ENCODE results near the gene KLHDC7B.
A peak's percentile ranks its signal among the peaks of the same experiment; 100 is the strongest.

KLHDC7B gene

DNA sequence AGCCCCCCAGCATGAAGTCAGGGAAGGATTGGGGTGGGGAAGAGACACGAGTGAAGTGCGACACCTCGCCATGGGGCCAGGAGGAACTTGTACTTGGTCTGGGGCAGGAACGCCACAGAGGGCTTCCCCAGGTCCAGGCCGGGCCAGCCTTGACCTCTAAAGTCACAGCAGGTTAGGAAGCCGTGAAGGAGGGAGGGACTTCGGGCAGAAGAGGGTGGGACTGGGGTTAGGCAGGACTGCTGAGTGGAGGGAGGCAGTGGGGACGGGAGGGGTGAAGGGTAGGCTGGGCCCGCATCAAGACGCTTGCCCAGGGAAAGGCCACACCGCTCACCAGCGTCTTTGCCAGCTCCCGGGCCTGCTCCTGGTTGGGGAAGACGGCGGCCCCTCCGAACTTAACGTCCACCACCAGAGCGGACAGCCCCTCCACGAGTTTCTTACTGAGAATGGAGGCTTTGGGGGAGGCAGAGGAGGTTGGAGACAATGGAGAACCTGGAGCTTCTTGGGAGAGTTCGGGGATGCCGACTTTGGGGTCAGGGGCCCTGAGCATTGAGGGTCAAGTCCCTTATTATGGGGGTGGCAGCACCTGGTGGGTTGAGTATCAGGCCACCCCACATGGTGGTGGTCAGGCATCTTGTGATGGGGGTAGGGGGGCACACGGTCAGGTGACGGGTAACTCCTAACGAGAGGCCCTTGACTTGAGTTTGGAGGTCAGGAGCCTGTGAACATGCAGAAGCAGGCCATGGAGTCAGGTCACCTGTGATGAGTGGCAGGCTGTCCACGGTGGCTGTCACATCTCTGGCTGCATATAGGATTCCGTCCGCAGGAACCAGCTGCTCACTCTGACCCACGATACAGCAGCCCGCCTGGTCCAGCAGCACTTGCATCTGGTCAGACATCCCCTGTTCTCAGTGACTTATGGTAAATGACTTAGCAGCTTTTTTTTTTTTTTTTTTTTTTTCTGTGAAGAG is 18.6 kb upstream of the KLHDC7B start:
- Histone ChIP-seq H3K79me1 (ENCODE audit: low read length) (no peaks in the 10 kb centered on the region), H3K36me3 (ENCODE audit: control insufficient read depth, insufficient read depth, low read length) (no peaks in the 10 kb centered on the region), H4K8ac (ENCODE audit: low read depth, low read length) (no peak overlapping the region), H3K4me2 (ENCODE audit: low read length) (peak overlapping the region; percentile 61), H3K4ac (ENCODE audit: low read depth, low read length) (no peak overlapping the region), H3K4me1 (ENCODE audit: control insufficient read depth, low read depth, low read length) (peaks cover 6% of the 10 kb centered on the region), H3K4me3 (ENCODE audit: low read length) (peak overlapping the region; percentile 30), H3K9ac (ENCODE audit: low read length) (peak overlapping the region; percentile 83), H3K27ac (ENCODE audit: low read depth, low read length) (no peak overlapping the region), H2BK5ac (ENCODE audit: low read length) (no peak overlapping the region), H2AK5ac (ENCODE audit: low read length) (no peak overlapping the region), H3K23ac (ENCODE audit: low read length) (no peak overlapping the region), H3K18ac (ENCODE audit: low read length) (peak overlapping the region; percentile 44), H3K79me2 (ENCODE audit: control insufficient read depth, insufficient read depth, low read length) (no peaks in the 10 kb centered on the region), H4K5ac (ENCODE audit: low read length) (no peak overlapping the region), H2BK120ac (ENCODE audit: low read depth, low read length) (no peak overlapping the region), H3K56ac (ENCODE audit: low read length) (peak overlapping the region; percentile 94), H2BK15ac (replicated peaks; ENCODE audit: low read depth) (no peak overlapping the region), H3K27me3 (ENCODE audit: insufficient read depth, low read length, poor library complexity) (peaks cover 21% of the 10 kb centered on the region)
- WGBS (ENCODE audit: extremely low coverage, insufficient coverage, low lambda C conversion rate), result no CpG with 5 or more reads among the region's 29 CpGs
- DNase-seq, result peak; percentile 79

- H3K27me3 ChIP-seq (ENCODE audit: insufficient read depth, low read length, poor library complexity), result peaks cover 23% of the 10 kb centered on the region
These were observed 17.6 kb upstream of the KLHDC7B start for GRCh38 chr22:50527921-50528681.

GRCh38 chr22:50528682-50529415 is 16.9 kb upstream of the KLHDC7B start:
- H3K79me1 ChIP-seq (ENCODE audit: low read length), result no peaks in the 10 kb centered on the region

More at GRCh38 chr22:50527921-50528681, 17.6 kb upstream of the KLHDC7B start:
- Histone ChIP-seq H4K5ac (ENCODE audit: low read length) (no peak overlapping the region), H3K79me2 (ENCODE audit: control insufficient read depth, insufficient read depth, low read length) (no peaks in the 10 kb centered on the region), H3K4me2 (ENCODE audit: low read length) (no peak overlapping the region), H3K79me1 (ENCODE audit: low read length) (no peaks in the 10 kb centered on the region), H3K18ac (ENCODE audit: low read length) (no peak overlapping the region), H3K4me1 (ENCODE audit: control insufficient read depth, low read depth, low read length) (peaks cover 6% of the 10 kb centered on the region), H4K8ac (ENCODE audit: low read depth, low read length) (no peak overlapping the region), H3K36me3 (ENCODE audit: control insufficient read depth, insufficient read depth, low read length) (no peaks in the 10 kb centered on the region), H3K56ac (ENCODE audit: low read length) (no peak overlapping the region), H2BK5ac (ENCODE audit: low read length) (no peak overlapping the region), H2BK120ac (ENCODE audit: low read depth, low read length) (no peak overlapping the region), H3K4ac (ENCODE audit: low read depth, low read length) (no peak overlapping the region), H3K9ac (ENCODE audit: low read length) (no peak overlapping the region), H3K4me3 (ENCODE audit: low read length) (no peak overlapping the region), H2BK15ac (replicated peaks; ENCODE audit: low read depth) (no peak overlapping the region), H2AK5ac (ENCODE audit: low read length) (no peak overlapping the region), H3K23ac (ENCODE audit: low read length) (no peak overlapping the region), H3K27ac (ENCODE audit: low read depth, low read length) (no peak overlapping the region)
- no peak for DNase-seq
- WGBS (ENCODE audit: extremely low coverage, insufficient coverage, low lambda C conversion rate), result no CpG with 5 or more reads among the region's 18 CpGs

DNA sequence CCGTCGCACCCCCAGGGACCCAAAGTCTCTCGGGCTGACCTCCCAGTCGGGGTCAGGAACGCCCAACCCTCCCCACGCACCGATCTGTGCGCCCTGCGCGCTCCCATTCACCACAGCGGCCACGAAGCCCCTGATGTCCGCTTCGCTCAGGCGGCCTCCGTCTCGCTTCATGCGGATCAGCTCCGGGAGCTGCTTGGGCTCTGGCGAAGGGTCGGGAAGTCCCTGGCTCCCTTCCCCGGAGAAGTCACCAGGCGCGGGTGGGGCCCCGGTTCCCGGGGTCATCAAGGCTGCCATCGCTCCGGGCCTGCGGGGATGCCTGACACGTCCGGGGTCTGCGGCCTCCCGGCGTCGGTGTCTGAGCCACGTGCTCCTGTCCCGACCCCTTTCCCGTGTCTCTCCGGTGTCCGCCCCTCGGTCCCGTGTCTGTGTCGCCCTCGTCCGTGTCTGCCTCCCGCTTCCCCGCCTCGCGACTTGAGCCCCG is 16.2 kb upstream of the KLHDC7B start:
- no peaks in the 10 kb centered on the region for H3K79me1 ChIP-seq (ENCODE audit: low read length)
- H3K4ac ChIP-seq (ENCODE audit: low read depth, low read length), result no peak overlapping the region
- H3K27ac ChIP-seq (ENCODE audit: low read depth, low read length), result no peak overlapping the region
- H4K5ac ChIP-seq (ENCODE audit: low read length), result no peak overlapping the region
- no peaks in the 10 kb centered on the region for H3K36me3 ChIP-seq (ENCODE audit: control insufficient read depth, insufficient read depth, low read length)
- no peak overlapping the region for H3K4me2 ChIP-seq (ENCODE audit: low read length)
- no peak overlapping the region for H3K9ac ChIP-seq (ENCODE audit: low read length)
- no peaks in the 10 kb centered on the region for H3K79me2 ChIP-seq (ENCODE audit: control insufficient read depth, insufficient read depth, low read length)
- no peak overlapping the region for H2AK5ac ChIP-seq (ENCODE audit: low read length)
- no peak overlapping the region for H3K23ac ChIP-seq (ENCODE audit: low read length)
- no peak overlapping the region for H2BK15ac ChIP-seq (replicated peaks; ENCODE audit: low read depth)
- H4K8ac ChIP-seq (ENCODE audit: low read depth, low read length), result no peak overlapping the region
- no CpG with 5 or more reads among the region's 50 CpGs for WGBS (ENCODE audit: extremely low coverage, insufficient coverage, low lambda C conversion rate)
- peak overlapping the region; percentile 25 for H3K56ac ChIP-seq (ENCODE audit: low read length)
- no peak overlapping the region for H2BK120ac ChIP-seq (ENCODE audit: low read depth, low read length)
- peaks cover 6% of the 10 kb centered on the region for H3K4me1 ChIP-seq (ENCODE audit: control insufficient read depth, low read depth, low read length)
- H2BK5ac ChIP-seq (ENCODE audit: low read length), result no peak overlapping the region
- peaks cover 23% of the 10 kb centered on the region for H3K27me3 ChIP-seq (ENCODE audit: insufficient read depth, low read length, poor library complexity)
- H3K18ac ChIP-seq (ENCODE audit: low read length), result no peak overlapping the region
- DNase-seq, result no peak
- no peak overlapping the region for H3K4me3 ChIP-seq (ENCODE audit: low read length)

More at GRCh38 chr22:50528682-50529415, 16.9 kb upstream of the KLHDC7B start:
- peaks cover 6% of the 10 kb centered on the region for H3K4me1 ChIP-seq (ENCODE audit: control insufficient read depth, low read depth, low read length)
- no peak for DNase-seq
- H3K4ac ChIP-seq (ENCODE audit: low read depth, low read length), result no peak overlapping the region
- H4K5ac ChIP-seq (ENCODE audit: low read length), result no peak overlapping the region
- H2BK5ac ChIP-seq (ENCODE audit: low read length), result no peak overlapping the region
- WGBS (ENCODE audit: extremely low coverage, insufficient coverage, low lambda C conversion rate), result no CpG with 5 or more reads among the region's 15 CpGs
- H2BK15ac ChIP-seq (replicated peaks; ENCODE audit: low read depth), result no peak overlapping the region
- H2BK120ac ChIP-seq (ENCODE audit: low read depth, low read length), result no peak overlapping the region
- H3K79me2 ChIP-seq (ENCODE audit: control insufficient read depth, insufficient read depth, low read length), result no peaks in the 10 kb centered on the region
- H3K36me3 ChIP-seq (ENCODE audit: control insufficient read depth, insufficient read depth, low read length), result no peaks in the 10 kb centered on the region
- no peak overlapping the region for H2AK5ac ChIP-seq (ENCODE audit: low read length)
- H3K56ac ChIP-seq (ENCODE audit: low read length), result no peak overlapping the region
- peaks cover 23% of the 10 kb centered on the region for H3K27me3 ChIP-seq (ENCODE audit: insufficient read depth, low read length, poor library complexity)
- no peak overlapping the region for H3K4me3 ChIP-seq (ENCODE audit: low read length)
- no peak overlapping the region for H3K9ac ChIP-seq (ENCODE audit: low read length)
- no peak overlapping the region for H3K23ac ChIP-seq (ENCODE audit: low read length)
- no peak overlapping the region for H3K4me2 ChIP-seq (ENCODE audit: low read length)
- no peak overlapping the region for H3K18ac ChIP-seq (ENCODE audit: low read length)
- no peak overlapping the region for H3K27ac ChIP-seq (ENCODE audit: low read depth, low read length)
- H4K8ac ChIP-seq (ENCODE audit: low read depth, low read length), result no peak overlapping the region

- peaks cover 23% of the 10 kb centered on the region for H3K27me3 ChIP-seq (ENCODE audit: insufficient read depth, low read length, poor library complexity)
- H4K8ac ChIP-seq (ENCODE audit: low read depth, low read length), result no peak within 1 kb of the TSS
- no peak within 1 kb of the TSS for H3K18ac ChIP-seq (ENCODE audit: low read length)
- H3K4ac ChIP-seq (ENCODE audit: low read depth, low read length), result no peak within 1 kb of the TSS
- no peak within 1 kb of the TSS for H4K5ac ChIP-seq (ENCODE audit: low read length)
- H3K4me3 ChIP-seq (ENCODE audit: low read length), result no peak within 1 kb of the TSS
- WGBS (ENCODE audit: extremely low coverage, insufficient coverage, low lambda C conversion rate), result no CpG with 5 or more reads among the region's 92 CpGs
- H3K23ac ChIP-seq (ENCODE audit: low read length), result no peak within 1 kb of the TSS
- H3K9ac ChIP-seq (ENCODE audit: low read length), result peak within 1 kb of the TSS; percentile 26
- DNase-seq, result no peak
- H3K27ac ChIP-seq (ENCODE audit: low read depth, low read length), result no peak within 1 kb of the TSS
- no peak within 1 kb of the TSS for H2BK5ac ChIP-seq (ENCODE audit: low read length)
- H2BK120ac ChIP-seq (ENCODE audit: low read depth, low read length), result no peak within 1 kb of the TSS
- H3K4me1 ChIP-seq (ENCODE audit: control insufficient read depth, low read depth, low read length), result peaks cover 3% of the 10 kb centered on the region
- no peaks in the 10 kb centered on the region for H3K36me3 ChIP-seq (ENCODE audit: control insufficient read depth, insufficient read depth, low read length)
- no peaks in the 10 kb centered on the region for H3K79me2 ChIP-seq (ENCODE audit: control insufficient read depth, insufficient read depth, low read length)
- no peak within 1 kb of the TSS for H2BK15ac ChIP-seq (replicated peaks; ENCODE audit: low read depth)
- H2AK5ac ChIP-seq (ENCODE audit: low read length), result no peak within 1 kb of the TSS
- H3K4me2 ChIP-seq (ENCODE audit: low read length), result peak within 1 kb of the TSS; percentile 6
- H3K56ac ChIP-seq (ENCODE audit: low read length), result peak within 1 kb of the TSS; percentile 50
- no peaks in the 10 kb centered on the region for H3K79me1 ChIP-seq (ENCODE audit: low read length)
These were observed 15.7 kb upstream of the KLHDC7B start, which contains the start of gene TYMP for GRCh38 chr22:50529897-50530579. TYMP (minus strand) TSS chr22:50530012; CDS start chr22:50529709, 303 bp downstream.
